Right lobe of liver (tissue), 6 donors: ENCODE measurements around the gene POU5F1. TPM values are rescaled to one million over a fixed set of nuclear protein-coding genes. Genes with fewer than 3 reads are reported as not detected.

ENCODE experiments used
- ATAC-seq, 4 donors: fragments of 200-7000 bp; cut with Tn5 transposase; one replicate each; pipeline ENCODE4 v1.9.1; 2020; ENCODE audit warnings: mild to moderate bottlenecking in 4 of 4, moderate library complexity in 4 of 4
- DNase-seq, 3 donors: peaks; one replicate each; pipeline ENCODE4 v3.0.0-alpha.2; 2020
- H3K27ac ChIP-seq, 3 donors: fragments of 200-600 bp; one replicate each; pipeline ENCODE4 v1.8.0; 2022
- H3K27me3 ChIP-seq, 2 donors: fragments of 200-600 bp; one replicate each; pipeline ENCODE4 v1.8.0; 2022
- H3K36me3 ChIP-seq, 4 donors: fragments of 200-600 bp; sonication (generic) in 1 of 4; one replicate each; pipeline versions ENCODE4 v1.5.1 to v1.8.0; 2017 to 2022; ENCODE audit warnings: control low read depth in 1 of 4
- H3K4me1 ChIP-seq, 4 donors: fragments of 200-600 bp; sonication (generic) in 1 of 4; one replicate each; pipeline versions ENCODE4 v1.5.1 to v1.8.0; 2017 to 2022; ENCODE audit warnings: control low read depth in 1 of 4
- H3K4me3 ChIP-seq, 3 donors: fragments of 200-600 bp; one replicate each; pipeline ENCODE4 v1.8.0; 2022
- H3K9me3 ChIP-seq, 4 donors: fragments of 200-600 bp; sonication (generic) in 1 of 4; one replicate each; pipeline versions ENCODE4 v1.5.1 to v1.8.0; 2017 to 2022; ENCODE audit warnings: control low read depth in 1 of 4
- POLR2A ChIP-seq: fragments of 450-650 bp; IDR thresholded peaks from one replicate; pipeline ENCODE4 v1.6.1; 2017; ENCODE audit warnings: antibody characterized with exemption, mild to moderate bottlenecking
- WGBS: methylation state at CpG from one replicate; pipeline ENCODE4 v1.1.6; 2018; ENCODE audit warnings: low coverage, low lambda C conversion rate; ENCODE audit not compliant: insufficient coverage; ENCODE audit errors: missing lambda C conversion rate; 5-methylcytosine and 5-hydroxymethylcytosine counted together
- intact Hi-C, 2 donors: fragments of 100-400 bp; cut with DNase I; formaldehyde crosslinking; loops; one replicate each; pipeline versions ENCODE4 v1.11.2 to v1.14.1; 2022
- small RNA-seq, 2 experiments: library from RNA; depleted of rRNA; stranded (forward); fragments of <200 nt; gene quantifications; one replicate each; pipeline ENCODE3, GENCODE V24; 2016
- total RNA-seq, 6 experiments: library from RNA; depleted of rRNA in 2 of 6; stranded (reverse); fragments of >200 nt in 2 of 6; fragmentation: NEBNext Ultra II Directional in 3 of 6; extraction: Animal tissue kit (Norgen Biotek cat#: 25700) in 3 of 6; gene quantifications; one replicate each; pipeline versions ENCODE4 v1.1.0 to v1.2.4, GENCODE V29; 2016 to 2023
- TF ChIP-seq, protein P1 (sequence below), 4 donors: fragments of 200-600 bp in 3 of 4; fragments of 450-650 bp in 1 of 4; IDR thresholded peaks; one replicate each; pipeline versions ENCODE4 v1.5.1 to v1.8.0; 2016 to 2022; ENCODE audit warnings: antibody characterized with exemption in 4 of 4, mild to moderate bottlenecking in 2 of 4
- donor health status: DM: no; HTN: yes; CAD: no.
- donor health status: DM: no; HTN: no; CAD: no.
- donor health status: DM: no; HTN: no; CAD: no.
- donor health status: DM: no; HTN: yes; CAD: no.
- donor health status: DM: no; HTN: yes; CAD: no.

POU5F1 gene
- total RNA-seq, 6 experiments from 2014 or later, result 0.71 to 3.8 (median 2.6) TPM

DNA sequence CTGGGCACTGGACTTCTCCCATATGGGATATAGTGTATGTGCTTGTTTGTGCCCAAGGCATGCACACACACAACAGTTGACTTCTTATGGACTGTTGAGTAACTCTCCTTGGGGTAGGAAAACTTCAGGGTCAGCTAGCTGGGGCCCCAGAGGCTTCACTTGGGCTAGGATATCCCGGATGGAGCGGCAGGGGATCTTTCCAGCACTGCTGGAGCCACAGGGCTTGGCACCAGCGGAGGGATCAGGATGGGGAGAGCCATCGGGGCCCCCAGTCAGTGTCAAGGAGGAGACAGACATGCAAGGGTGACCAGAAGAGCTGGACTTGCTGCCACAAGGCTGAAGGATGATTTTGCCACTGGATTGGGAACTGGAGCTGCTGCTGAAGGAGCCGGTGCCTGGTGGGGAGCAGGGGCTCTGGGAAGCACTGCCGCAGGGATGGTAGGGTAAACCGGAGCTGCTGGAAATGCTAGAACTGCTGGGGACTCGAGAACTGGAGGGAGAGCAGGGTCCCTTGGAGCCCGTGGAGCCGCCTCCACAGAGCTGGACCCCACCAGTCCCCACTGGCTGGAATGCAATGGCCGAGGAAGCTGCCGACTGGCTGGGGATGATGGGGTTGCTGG is 54.4 kb downstream of the POU5F1 start:
- ATAC-seq (no peak), DNase-seq (no peak)
- TF ChIP-seq, protein P1, sequence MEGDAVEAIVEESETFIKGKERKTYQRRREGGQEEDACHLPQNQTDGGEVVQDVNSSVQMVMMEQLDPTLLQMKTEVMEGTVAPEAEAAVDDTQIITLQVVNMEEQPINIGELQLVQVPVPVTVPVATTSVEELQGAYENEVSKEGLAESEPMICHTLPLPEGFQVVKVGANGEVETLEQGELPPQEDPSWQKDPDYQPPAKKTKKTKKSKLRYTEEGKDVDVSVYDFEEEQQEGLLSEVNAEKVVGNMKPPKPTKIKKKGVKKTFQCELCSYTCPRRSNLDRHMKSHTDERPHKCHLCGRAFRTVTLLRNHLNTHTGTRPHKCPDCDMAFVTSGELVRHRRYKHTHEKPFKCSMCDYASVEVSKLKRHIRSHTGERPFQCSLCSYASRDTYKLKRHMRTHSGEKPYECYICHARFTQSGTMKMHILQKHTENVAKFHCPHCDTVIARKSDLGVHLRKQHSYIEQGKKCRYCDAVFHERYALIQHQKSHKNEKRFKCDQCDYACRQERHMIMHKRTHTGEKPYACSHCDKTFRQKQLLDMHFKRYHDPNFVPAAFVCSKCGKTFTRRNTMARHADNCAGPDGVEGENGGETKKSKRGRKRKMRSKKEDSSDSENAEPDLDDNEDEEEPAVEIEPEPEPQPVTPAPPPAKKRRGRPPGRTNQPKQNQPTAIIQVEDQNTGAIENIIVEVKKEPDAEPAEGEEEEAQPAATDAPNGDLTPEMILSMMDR (IDR thresholded peaks at IDR 0.05), result no peak
- TF ChIP-seq POLR2A, result no peak
- H3K4me3 ChIP-seq, result no peak overlapping the region
- no peaks in the 10 kb centered on the region for H3K27me3 ChIP-seq
- no peaks in the 10 kb centered on the region for H3K4me1 ChIP-seq
- WGBS, result 85% methylated on average over 4 of the region's 12 CpGs
- H3K9me3 ChIP-seq, result no peaks in the 10 kb centered on the region
- no peaks in the 10 kb centered on the region for H3K36me3 ChIP-seq
- intact Hi-C loops, result no loop called here
- no peak overlapping the region for H3K27ac ChIP-seq

DNA sequence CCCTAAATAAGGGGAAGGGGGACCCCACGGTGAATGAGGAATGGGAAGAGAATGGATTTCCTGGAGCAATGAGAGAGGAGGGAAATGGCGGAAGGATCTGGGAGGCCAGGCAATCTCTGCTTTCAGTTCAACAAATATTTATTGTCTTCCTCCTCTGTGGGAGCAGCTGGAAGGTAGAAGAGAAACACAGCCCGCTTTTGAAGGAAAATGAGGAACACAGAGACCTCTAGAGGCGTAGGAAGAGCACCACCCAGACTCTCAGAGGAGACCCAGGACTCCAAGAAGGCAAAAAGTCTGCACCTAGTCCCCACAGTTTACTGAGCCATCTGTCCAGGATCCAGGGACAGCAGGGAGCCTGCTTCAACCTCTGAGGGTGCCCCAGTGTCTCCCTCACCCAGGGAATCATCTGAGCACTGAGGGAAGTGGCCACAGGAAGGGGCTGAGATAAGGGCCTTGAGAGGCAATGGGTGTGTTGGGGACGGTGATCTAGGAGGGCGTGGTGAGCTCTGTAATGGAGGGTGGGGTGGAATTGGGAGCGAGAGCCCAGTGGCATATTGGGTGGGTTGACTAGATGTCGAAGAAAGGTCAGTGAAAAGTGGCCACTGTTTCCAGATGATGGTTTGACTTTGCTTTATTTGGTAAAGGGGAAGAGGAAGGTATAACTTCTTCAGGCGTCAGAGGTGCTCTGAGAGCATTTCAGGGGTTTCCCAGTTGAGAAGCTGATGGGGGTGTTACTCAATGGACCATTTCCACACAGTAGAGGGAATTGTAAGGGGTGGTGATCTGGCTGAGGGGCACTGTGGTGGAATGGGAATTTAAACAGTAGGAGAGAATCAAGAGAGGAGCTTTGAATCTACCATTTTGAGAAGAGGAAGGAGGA is 55.3 kb downstream of the POU5F1 start:
- Histone ChIP-seq H3K9me3 (no peaks in the 10 kb centered on the region), H3K4me3 (no peak overlapping the region), H3K27ac (no peak overlapping the region)

DNA sequence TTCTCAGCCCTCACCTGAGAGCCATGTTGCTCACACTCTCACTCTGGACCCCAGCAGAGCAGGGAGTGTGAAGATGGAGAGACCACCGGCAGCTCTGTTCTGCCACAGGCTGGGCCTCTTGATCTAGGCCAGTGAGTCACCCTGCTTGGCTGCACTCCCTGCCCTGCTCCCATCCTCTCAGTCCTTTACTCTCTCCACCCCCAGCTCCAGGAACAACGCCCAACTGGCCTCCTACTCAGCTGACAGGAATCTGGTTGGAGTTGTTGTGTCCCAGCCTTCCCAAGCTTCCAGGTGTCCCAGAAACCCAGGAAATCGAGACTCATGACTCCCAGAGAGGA is 56.0 kb downstream of the POU5F1 start, which contains the start of gene PSORS1C1:
PSORS1C1 (plus strand) TSS at position 260 of the 338 bp plus-strand sequence. CDS start 14,833 bp downstream, outside the sequence.
- TF ChIP-seq, protein P1 (IDR thresholded peaks at IDR 0.05), result no peak
- no peak for TF ChIP-seq POLR2A
- Histone ChIP-seq H3K27ac (no peak within 1 kb of the TSS), H3K27me3 (no peaks in the 10 kb centered on the region), H3K4me3 (no peak within 1 kb of the TSS), H3K36me3 (no peaks in the 10 kb centered on the region), H3K4me1 (no peaks in the 10 kb centered on the region), H3K9me3 (no peaks in the 10 kb centered on the region)
- 26% methylated on average over 3 of the region's 3 CpGs for WGBS
- intact Hi-C loops, result no loop called here
- DNase-seq (peak in 1 of 3 donors; percentile 44), ATAC-seq (peak in 2 of 4 donors; percentile 30 to 88)

More for the DNA sequence above, 55.3 kb downstream of the POU5F1 start:
- Histone ChIP-seq H3K27me3 (no peaks in the 10 kb centered on the region), H3K36me3 (no peaks in the 10 kb centered on the region), H3K4me1 (no peaks in the 10 kb centered on the region)
- WGBS, result 44% methylated on average over 8 of the region's 9 CpGs
- no peak for TF ChIP-seq POLR2A
- TF ChIP-seq, protein P1 (IDR thresholded peaks at IDR 0.05), result no peak
- DNase-seq, result no peak
- intact Hi-C loops, result no loop called here
- ATAC-seq, result no peak

Small RNAs within 50 kb of the gene (small RNA-seq; reads per million reads assigned to genes)
- 0 reads per million in 2 experiments for gene POLR2LP1

Other genes starting within 250 kb of the POU5F1 start
- gene SFTA2, start 238.5 kb downstream of the POU5F1 start, total RNA-seq, result not detected
- not detected for gene MUCL3, start 229.7 kb downstream of the POU5F1 start, total RNA-seq
- gene MUC21, start 187.0 kb downstream of the POU5F1 start, total RNA-seq, result under 1 TPM in 1 of 6 experiments, not detected in 5; 0.11 TPM
- not detected for gene MUC22, start 160.2 kb downstream of the POU5F1 start, total RNA-seq
- not detected for gene C6orf15, start 58.1 kb downstream of the POU5F1 start, total RNA-seq
- under 1 TPM in 2 of 6 experiments, not detected in 4; 0.07 to 0.42 TPM for gene PSORS1C1, start 55.9 kb downstream of the POU5F1 start, total RNA-seq
- not detected for gene CDSN, start 50.2 kb downstream of the POU5F1 start, total RNA-seq
- not detected for gene PSORS1C2, start 31.6 kb downstream of the POU5F1 start, total RNA-seq
- 1 to 10 TPM; 6.0 to 9.1 (median 8.0) TPM for gene CCHCR1, start 12.9 kb downstream of the POU5F1 start, total RNA-seq
- 1 to 10 TPM in 4 of 6 experiments, under 1 TPM in 2; 0.42 to 4.4 (median 1.3) TPM for gene TCF19, start 12.1 kb downstream of the POU5F1 start, total RNA-seq
- gene HLA-C, start 101.4 kb upstream of the POU5F1 start, total RNA-seq, result 100 to 1,000 TPM; 245 to 565 (median 439) TPM
- 1,000 to 10,000 TPM in 1 of 6 experiments, 100 to 1,000 TPM in 5; 232 to 1,122 (median 585) TPM for gene HLA-B, start 186.5 kb upstream of the POU5F1 start, total RNA-seq
- 10 to 100 TPM in 1 of 6 experiments, 1 to 10 TPM in 5; 2.5 to 10.9 (median 6.1) TPM for gene MICA, start 232.9 kb upstream of the POU5F1 start, total RNA-seq